ENCODE measurements around the gene ASTL.
A peak's percentile ranks its signal among the peaks of the same experiment; 100 is the strongest.
"Not testable (repeated sequence)": the region's sequence is repeated elsewhere in the genome, so short reads cannot be mapped to it uniquely, and the experiment has no call there.

Gene ASTL

DNA sequence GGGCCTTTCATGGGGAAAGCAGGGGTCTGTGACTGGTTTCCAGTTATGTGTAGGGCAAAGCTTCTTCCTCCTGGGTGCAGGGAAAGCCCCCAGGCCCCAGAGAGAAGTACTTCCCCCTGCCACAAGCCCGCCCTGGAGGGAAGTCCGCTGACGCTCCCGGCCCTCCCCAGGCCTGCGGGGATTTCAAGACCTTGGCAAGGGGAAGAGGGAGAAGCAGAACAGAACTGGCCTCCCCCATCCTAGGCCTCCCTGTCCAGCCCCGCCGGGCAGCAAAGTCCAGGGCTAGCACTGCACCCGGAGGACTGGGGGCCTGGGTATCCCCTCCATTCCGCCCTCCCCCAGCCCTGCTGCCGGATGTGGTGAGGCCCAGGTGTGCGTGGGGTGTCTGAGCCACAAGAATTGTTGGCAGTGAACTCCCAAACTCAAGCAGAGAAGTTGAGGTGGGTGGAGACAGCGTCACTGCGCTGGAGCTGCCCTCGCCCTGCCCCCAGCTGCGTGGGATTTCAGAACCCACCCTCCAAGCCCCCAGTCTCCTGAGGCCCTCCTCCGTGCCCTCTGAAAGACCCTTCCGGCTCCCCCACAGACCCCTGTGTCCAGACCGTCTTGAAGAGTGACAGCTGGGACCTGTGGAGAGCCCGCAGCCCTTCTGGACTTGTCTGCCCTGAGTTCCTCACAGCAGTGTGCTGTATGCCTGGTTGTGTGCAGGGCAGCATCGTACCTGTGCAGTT is 8.0 kb upstream of the ASTL start:
- peak; percentile 26 for DNase-seq (ENCODE audit: low read depth, low spot score)

DNA sequence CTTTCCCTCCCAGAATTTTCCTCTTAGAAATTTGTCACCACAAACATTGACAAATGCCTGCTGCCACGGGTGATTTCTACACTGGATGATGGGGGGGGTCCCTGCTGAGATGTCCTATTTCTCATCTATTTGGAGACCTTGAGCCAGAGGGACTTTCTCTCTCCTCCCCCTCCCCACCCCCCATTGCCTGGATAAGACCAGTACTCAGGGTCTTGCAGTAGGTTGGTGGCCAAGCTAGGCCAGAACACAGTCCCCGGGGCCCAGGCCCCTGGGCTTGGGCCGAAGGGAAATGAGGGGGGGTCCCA is 7.5 kb upstream of the ASTL start:
- DNase-seq (ENCODE audit: low read depth, low spot score) = no peak

DNA sequence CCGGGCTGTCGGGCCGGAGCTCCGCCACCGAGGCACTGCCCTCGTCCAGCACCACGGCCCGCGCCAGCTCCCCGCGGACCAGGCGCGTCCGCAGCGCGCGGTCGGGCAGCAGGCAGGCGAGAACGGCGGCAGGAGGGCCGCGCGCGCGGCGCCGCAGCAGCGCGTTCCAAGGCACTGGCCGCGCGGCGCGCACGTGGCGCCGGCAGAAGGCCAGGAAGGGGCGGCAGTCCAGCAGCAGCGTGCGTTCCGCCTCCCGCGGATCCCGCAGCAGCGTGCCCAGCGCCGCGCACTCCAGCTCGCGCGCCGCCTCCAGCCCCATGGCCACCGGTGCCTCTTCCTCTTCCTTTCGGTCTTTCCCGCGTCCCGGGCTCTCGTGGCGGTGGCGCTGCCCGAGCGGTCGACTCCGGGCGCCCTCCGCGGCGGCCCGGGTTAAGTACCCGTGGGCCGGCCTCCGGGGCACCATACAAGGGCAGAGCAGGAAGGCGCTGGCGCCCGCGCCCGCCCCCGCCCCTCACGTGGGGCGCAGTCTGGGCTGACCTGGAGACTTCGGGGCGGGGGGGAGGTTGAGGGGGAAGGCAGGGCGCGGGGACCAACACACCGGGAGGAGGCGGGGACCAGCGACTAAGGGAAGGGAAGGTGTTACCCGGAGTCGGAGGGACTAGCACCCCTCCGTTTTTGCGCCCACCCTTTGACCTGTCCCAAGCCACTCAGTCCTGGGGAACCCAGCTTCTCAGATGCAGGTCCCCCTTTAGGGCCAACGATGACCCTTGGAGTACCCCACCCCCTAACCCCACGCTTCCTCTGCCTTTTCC is 6.9 kb upstream of the ASTL start, which contains the start of gene DUSP2:
TSS of gene DUSP2 (minus strand) at position 405 of the 812 bp plus-strand sequence. CDS start at position 319, 86 bp downstream.
- DNase-seq (ENCODE audit: low read depth, low spot score) = peak; percentile 85

- DNase-seq (ENCODE audit: low read depth, low spot score) = no peak
These were observed 6.3 kb upstream of the ASTL start for GRCh38 chr2:96144481-96145035.

- DNase-seq (ENCODE audit: low read depth, low spot score) = no peak
These were observed 5.7 kb upstream of the ASTL start for GRCh38 chr2:96143848-96144480.

- no peak for DNase-seq (ENCODE audit: low read depth, low spot score)
These were observed 5.0 kb upstream of the ASTL start for GRCh38 chr2:96143231-96143847.

DNA sequence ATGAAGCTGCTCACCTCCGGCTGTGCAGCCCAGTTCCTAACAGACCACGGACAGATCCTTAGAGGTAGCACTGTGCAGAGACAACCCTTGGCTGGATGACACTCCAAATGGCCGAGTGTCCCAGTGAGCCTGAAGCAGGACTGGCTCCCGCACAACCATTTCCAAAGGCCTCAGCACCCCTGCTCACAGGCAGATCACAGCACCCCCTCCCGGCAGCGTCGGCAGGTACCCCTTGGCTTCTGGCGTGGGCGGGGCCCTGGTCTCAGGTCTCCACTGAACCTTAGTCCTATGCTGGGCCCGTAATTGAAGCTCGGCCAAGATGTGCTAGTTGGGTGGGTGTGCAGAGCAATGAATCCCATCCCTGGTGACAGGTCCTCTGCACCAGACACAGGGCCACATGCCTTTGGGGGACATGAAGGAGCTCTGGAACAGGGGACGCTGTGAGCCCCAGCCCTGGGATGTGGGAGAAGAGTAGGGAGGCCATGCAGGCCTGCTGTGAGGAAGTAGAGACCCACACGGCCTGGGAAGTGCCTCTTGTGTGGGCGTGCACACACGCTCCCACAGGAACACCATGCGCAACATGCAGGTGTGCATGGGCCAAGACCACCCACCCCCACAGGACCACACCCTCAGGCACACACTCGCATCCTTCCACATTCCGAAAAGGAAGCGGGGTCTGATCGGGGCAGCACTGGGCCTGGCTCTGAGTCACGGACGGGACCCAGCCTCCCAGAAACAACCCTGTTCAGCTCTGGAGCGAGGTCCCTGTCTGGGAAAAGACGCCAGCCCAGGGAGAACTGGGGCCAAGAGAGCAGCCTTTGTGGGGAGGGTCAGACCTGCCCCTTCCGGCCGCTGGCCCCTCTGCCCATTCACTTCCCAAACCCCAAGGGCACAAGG is 4.2 kb upstream of the ASTL start:
- DNase-seq (ENCODE audit: low read depth, low spot score) = no peak

DNA sequence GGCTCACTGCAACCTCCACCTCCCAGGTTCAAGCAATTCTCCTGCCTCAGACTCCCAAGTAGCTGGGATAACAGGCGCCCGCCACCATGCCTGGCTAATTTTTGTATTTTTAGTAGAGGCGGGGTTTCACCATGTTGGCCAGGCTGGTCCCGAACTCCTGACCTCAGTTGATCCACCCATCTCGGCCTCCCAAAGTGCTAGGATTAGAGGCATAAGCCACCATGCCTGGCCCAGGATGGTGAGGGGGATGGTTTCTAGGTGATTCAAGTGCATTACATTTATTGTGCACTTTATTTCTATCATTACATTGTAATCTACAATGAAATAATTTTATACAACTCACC is 3.3 kb upstream of the ASTL start:
- not testable (repeated sequence) for DNase-seq (ENCODE audit: low read depth, low spot score)

DNA sequence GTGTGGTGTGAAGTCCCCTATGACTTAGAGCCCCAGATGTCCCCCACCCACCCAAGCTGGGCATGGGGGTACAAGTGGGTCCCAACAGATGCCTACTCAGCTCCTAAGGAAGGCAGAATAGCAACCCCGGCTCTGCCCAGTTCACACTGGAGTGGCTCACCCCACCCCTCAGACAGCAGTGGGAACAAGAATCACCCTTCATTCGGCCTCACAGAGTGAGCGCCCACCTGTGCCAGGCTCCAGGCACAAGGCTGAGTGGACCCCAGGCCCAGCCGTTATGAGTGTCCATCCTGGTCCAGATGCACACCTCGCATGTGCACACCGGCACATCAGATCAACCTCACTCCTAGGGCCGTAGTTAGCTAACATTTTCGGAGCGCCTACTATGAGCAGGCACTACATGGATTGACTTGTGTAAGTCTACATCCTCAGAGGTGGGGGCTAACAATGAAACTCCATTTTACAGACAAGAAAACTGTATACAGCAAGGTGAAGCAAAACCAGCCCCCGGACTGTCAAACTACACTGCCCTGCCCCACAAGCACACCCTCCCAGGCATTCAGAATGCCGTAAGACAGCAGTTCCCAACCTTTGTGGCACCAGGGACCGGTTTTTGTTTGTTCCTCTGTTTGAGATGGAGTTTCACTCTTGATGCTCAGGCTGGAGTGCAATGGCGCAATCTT is 2.8 kb upstream of the ASTL start:
- no peak for DNase-seq (ENCODE audit: low read depth, low spot score)

DNA sequence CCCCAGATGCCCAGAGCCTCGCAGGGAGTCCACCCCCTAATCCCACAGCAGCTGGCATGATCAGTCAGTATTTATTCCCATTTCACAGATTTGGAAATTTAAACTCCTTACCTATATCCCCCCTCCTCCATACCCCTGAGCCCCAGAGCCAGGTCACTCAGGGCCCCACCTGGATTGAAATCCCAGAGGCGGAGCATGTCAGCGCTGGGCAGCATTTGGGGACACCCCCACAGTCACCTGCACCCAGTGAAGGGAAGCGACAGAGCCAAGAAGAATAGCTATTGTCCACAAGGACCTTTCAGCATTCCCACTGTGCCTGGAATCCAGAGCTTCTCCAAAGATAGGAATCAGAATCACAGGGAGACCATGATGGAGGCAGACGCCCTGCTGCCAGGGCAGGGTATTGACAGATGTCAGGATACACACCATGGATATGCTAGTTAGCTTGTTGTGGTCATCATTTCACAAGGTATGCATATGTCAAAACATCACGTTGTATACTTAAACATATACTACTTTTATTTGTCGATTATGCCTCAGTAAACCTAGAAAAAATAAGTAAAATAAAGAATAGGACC is 968 bp upstream of the ASTL start:
- no peak for DNase-seq (ENCODE audit: low read depth, low spot score)

- no peak for DNase-seq (ENCODE audit: low read depth, low spot score)
These were observed 752 bp downstream of the ASTL start for GRCh38 chr2:96137321-96138178.

GRCh38 chr2:96136129-96136720 is 2.1 kb downstream of the ASTL start:
- no peak for DNase-seq (ENCODE audit: low read depth, low spot score)

DNA sequence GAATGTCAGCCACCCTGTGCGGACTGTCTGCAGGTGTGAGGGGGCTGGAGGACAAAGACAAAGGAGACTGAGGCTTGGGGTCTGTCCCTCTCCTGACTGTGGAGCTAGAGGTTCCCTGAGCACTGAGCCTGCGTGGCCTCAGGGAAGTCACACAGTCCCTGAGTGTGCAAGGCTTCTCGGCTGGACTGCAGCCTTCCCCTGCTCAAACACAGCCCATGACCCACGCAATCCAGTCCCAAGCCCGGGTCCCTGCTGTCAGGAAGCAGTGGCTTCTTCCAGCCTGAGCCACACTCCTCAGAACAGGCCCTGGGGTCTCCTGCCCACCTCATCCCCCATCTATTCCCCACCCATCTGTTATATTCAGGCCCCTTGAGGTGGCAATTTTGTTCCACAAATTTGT is 2.7 kb downstream of the ASTL start:
- no peak for DNase-seq (ENCODE audit: low read depth, low spot score)

DNA sequence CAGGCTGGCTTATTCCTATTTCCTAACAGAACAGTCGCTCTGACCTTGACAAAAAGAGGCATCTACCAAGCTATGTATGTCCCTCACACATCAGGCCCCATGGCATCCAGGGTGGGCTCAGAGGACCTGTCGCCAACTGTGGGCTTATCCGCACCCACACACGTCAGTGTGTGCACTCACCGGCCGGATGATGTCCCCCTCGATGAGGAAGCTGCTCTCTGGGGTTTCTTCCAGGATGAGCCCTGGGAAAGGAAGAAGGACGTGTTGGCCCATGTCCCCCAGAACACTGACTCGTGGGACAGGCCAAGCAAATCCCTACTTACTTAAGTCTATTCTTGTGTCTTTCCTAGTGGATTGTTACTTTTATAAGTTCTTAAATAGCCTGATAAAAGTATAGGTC is 3.1 kb downstream of the ASTL start:
- DNase-seq (ENCODE audit: low read depth, low spot score) = no peak

DNA sequence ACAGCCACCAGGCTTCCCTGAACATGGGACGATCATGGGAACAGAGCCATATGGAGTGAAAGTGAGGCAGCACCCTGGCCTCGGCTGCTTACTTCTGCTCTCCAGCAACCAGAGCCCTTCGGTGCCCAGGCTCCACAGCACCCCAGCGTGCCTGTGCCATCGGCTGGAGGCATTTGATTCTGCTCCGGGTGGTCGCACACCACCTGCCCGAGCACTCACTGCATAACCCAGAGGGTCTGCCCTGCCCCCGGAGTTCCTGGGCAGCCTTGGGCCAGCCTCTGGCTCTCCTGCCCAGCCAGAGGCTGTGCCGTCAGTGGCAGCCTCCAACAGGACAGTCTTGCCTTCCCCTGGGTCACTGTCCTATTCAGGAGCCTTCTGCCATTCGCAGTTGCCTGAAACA is 3.9 kb downstream of the ASTL start:
- DNase-seq (ENCODE audit: low read depth, low spot score) = no peak

GRCh38 chr2:96131813-96132745 is 6.2 kb downstream of the ASTL start:
- no peak for DNase-seq (ENCODE audit: low read depth, low spot score)

DNA sequence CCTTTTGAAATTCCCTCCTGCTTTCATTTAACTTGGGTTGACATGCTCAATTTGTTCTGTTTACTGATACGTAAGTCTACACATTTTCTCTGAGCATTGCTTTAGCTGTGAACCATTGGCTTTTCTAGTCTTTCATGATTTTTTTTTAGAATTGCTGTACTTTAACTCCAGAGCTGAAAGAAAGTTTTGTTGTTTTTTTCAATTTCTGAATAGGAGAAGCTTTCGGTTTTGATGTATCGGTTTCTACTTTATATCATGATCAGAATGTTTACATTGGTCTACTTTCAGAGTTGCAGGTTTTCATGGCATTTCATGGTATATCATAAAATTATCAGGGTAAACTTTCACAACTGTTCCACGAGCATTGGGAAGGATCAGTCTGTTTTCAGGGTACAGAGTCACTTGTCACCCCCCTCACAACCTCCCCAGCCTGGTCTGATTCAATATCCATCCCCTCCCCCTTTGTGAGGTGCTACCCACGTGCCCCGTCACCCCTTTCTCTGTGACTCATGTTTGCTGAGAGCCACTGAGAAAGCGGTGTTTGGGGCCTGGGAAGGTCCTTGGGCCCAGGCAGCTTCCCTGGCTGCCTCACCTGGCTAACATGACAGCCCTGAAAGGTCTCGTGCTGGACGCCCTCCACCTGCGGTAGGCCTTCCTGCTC is 7.0 kb downstream of the ASTL start:
- no peak for DNase-seq (ENCODE audit: low read depth, low spot score)

All from astrocyte of the hippocampus (primary cell).